Measurements from ENCODE around the gene HAUS2. TPM values are rescaled to one million over a fixed set of nuclear protein-coding genes. Genes with fewer than 3 reads are reported as not detected.

Gene HAUS2
- total RNA-seq (2014; rRNA removed; shearing (Covaris generic)): 62.4 and 138 TPM in 2 replicates

DNA sequence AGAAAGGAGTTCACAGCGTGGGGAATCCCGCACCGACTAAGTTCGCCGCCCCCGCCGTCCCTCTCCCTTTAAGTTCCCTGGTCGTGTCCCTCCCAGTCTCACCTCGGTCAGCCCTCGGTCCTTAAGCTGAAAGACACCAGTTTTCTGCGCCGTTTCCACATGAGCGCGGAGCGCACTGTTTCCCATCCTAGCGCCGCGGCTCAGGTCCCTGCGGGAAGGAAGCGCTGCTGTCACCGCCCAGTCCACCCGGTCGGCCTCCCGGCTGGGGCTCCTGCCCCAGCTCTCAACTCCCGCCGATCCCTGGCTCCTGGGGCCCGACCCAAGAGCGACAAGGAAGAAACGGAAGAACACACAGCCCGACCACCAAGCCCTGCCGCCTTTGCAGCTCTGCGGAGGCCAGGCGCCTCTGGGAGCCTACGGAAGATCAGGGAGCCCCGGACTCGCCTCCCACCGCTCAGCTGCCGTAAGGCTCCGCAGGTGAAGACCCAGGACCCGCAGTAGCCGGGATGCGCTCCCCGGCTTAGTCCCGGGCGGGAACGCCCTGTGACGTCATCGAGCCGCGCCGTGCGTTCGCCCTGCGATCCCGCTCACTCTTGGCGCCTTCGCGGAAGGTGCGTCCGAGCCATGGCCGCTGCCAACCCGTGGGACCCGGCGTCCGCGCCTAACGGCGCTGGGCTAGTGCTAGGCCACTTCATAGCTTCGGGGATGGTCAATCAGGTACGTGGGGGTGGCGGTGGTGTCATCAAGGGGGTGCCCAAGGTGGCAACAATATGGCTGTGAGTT, at the start of gene HAUS2, which contains the start of gene LRRC57:
Gene HAUS2 (plus strand): TSS at position 590 of the 783 bp plus-strand sequence. CDS start 35 bp downstream, at position 625.
Gene LRRC57 (minus strand): TSS at position 545 of the 783 bp plus-strand sequence. CDS start 359 bp downstream, at position 186.
- DNase-seq (ENCODE audit: low read depth): peak; percentile 81

GRCh38 chr15:42499858-42500609, 48.6 kb upstream of the HAUS2 start:
- peak; percentile 33 for DNase-seq (ENCODE audit: low read depth)

DNA sequence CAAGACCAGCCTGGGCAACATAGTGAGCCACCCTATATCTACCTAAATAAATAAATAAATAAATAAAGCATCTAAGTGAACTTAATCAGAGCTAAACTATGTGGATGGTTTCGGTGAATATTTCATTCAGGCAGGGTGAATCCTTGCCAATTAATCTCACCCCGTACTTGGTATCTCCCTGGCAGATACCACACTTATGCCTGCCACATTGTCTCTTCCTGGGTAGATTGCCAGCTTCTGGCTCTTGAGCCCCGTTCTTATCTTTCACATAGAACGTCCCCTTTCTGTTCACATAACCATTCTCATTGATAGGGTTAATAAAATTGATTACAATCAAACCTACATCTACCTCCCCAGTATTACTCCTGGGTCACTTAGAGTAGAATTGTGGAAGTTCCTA, 46.2 kb upstream of the HAUS2 start:
- no peak for DNase-seq (ENCODE audit: low read depth)

GRCh38 chr15:42503825-42504224, 44.8 kb upstream of the HAUS2 start:
- DNase-seq (ENCODE audit: low read depth): no peak

- no peak for DNase-seq (ENCODE audit: low read depth)
Measured at GRCh38 chr15:42504631-42505030, 44.0 kb upstream of the HAUS2 start.

GRCh38 chr15:42507514-42507913, 41.1 kb upstream of the HAUS2 start:
- DNase-seq (ENCODE audit: low read depth): no peak

DNA sequence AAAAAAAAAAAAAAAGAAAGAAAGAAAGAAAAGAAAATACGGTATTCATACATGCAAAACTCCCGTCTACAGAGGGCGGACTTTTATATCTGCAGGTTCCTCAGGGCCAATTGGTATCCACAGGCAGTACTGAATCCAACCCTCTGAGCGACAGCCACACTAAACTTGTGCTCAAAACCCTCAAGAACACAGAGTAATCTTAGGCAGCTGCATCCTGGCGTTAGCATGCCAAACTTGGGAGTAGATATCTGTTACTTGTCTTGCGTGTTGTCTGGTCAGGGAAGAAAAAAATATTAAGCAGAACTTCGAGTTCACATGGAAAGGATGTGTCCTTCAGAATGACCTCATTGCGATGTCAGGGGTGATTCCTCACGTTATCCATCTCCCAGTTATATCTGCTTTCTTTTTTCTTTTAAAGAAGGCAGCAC, 40.4 kb upstream of the HAUS2 start:
- no peak for DNase-seq (ENCODE audit: low read depth)

DNA sequence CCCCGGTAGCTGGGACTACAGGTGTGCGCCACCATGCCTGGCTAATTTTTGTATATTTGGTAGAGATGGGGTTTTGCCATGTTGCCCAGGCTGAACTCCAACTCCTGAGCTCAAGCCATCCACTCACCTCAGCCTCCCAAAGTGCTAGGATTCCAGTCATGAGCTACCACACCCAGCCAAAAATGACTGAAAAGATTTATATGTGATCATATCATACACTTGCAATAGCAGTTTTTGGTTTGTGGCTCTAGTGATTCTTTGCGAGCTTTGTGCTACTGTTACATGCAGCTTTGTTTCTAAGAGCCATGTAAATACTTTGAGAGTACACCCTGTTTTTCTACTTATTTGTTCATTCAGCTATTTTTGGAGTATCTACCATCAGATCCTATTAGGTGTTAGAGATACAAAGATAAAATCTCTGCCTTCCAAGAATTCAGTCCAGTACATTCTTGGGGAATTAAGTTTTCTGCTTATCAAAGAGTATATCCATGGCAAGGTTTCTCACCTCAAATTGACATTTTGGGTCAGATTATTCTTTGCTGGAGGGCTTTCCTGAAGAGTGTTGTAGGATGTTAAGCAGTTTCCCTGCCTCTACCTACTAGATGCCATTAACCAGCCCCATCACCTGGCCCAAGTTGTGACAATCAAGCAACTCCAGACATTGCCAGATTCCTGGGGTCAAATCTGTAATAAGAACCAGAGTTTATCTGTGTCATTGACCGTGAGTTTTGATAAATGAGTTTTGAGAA, 38.2 kb upstream of the HAUS2 start:
- peak; percentile 20 for DNase-seq (ENCODE audit: low read depth)

DNA sequence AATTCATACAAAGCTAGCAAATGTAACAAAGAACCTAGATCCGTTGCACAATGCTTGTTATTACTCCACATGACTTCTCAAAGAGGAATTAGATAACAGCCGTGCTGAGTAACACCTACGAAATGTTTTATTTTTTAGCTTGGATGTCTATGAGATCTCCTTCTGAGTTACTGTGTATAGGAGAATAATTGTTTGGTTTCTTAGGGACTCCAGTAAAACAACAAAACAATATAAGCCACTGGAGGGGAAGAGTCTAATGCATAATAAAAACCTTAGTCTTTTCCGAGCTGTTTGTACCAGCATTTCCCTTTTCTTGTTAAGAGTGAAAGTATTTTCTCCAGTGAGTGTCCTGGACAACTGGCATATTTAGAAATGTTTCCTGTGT, 37.6 kb upstream of the HAUS2 start:
- peak; percentile 46 for DNase-seq (ENCODE audit: low read depth)

DNA sequence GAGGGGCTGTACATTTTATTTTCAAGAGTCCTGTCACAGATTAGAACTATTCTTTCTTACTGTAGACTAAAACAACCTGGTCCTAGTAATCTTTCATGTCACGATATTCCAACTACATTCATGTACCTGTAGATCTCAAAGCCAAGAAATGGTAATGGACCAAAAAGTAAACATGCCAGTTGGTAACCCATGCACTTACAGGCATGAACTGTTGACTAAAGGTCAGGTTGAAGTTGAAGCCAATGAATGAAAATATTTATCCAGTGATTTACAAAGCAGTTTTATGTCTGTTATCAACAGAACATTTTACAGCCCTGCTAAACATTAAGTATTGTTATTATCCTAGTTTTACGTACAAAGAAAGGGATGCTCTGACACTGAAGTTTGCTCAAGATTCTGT, 25.3 kb upstream of the HAUS2 start:
- DNase-seq (ENCODE audit: low read depth): no peak

GRCh38 chr15:42528970-42529369, 19.7 kb upstream of the HAUS2 start:
- no peak for DNase-seq (ENCODE audit: low read depth)

DNA sequence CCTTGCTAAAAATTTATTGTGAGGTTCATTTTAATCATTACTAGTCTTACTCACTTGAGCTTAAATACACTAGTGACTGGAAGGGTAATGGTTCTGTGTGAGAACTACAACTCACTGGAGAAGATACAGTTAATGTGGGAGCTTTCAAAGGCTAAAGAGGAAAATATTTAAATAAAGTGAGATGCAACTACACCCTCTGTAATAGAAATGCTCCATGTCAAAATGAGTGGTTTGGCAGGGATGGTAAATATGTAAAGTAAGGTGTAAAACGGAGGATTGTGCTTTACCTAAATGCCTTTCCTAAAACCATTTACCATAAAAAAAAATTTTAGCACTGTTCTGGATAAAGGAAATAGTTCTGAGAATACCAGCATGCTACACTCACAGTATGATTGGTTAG, 15.4 kb upstream of the HAUS2 start:
- DNase-seq (ENCODE audit: low read depth): no peak

DNA sequence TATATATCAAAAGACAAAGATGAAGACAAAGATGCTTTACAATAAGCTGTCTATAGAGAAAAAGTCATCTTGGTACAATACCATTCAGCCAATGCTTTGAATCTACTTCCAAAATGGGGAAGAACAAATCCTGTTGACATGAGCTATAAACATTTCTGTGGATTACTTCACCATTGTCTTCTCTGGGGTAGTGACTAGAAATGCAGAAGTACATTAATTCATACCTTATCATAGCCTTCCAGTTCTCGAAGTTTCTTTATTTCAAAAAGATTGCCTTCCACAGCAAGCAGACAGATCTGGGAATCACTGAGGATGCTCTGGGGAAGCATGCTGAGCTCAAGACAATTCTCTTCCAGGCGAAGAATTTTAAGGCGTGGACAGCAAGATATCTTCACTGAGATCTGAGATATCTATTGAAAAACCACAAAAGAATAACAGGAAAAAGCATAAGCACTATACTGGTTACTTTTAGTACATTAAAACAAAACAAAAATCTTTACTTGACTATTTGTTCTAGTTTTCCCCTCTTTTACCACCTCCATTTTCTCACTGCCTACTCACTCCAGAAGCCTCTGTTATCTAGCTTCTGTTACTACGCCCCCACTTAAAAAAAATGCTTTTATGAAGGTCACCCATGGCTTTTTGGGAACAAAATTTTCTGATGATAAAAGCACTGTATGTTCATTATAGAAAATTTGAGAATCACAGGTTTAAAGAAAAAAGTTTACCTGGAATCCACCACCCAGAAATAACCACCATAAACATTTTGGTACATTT, 3.6 kb upstream of the HAUS2 start:
- DNase-seq (ENCODE audit: low read depth): no peak

DNA sequence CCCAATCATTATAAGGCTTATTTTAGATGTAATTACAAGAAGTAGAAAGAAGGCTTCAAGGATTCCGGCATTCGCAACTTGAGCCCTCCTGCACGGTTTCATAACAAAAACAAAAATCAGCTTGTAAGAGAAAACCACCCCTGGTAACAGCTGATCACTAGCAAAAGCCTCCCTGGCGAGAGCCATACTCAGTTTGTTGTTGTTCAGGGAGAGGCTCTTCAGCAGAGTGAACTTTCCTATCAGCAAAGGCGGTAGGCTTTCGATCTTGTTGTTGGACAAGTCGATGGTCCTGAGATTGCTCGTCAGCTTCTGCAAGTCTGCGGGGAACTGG, 755 bp upstream of the HAUS2 start:
- DNase-seq (ENCODE audit: low read depth): peak; percentile 46

GRCh38 chr15:42549032-42549491, 424 bp downstream of the HAUS2 start:
- DNase-seq (ENCODE audit: low read depth): peak; percentile 60

- no peak for DNase-seq (ENCODE audit: low read depth)
Measured at GRCh38 chr15:42549741-42550392, 1.2 kb downstream of the HAUS2 start.

GRCh38 chr15:42553554-42553953, 4.9 kb downstream of the HAUS2 start:
- DNase-seq (ENCODE audit: low read depth): no peak

GRCh38 chr15:42556550-42557207, 8.0 kb downstream of the HAUS2 start:
- DNase-seq (ENCODE audit: low read depth): peak; percentile 22

GRCh38 chr15:42558739-42559138, 10.1 kb downstream of the HAUS2 start:
- DNase-seq (ENCODE audit: low read depth): no peak

Data from M059J (cell line).